ENCODE measurements around the gene PSEN1.

DNA sequence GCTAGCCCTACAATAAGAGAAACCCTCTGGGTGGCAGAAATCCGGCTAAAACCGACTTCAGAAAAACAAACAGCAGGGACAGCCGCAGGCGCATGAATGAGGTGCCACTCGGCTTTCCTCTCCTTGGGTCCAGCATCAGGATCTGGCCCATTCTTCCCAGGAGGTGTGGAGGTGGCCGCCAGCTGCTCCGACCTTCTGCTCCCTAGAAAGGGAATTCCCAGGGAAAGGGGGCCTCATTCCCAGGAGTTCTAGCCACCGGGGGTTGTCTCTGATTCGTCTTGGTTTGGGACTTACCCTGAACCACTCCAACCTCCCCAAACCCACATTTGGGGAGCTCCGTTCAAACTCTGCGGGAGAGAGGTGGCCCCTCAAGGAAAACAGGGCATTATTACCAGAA, 114.0 kb downstream of the PSEN1 start:
- no peak for TF ChIP-seq POLR2A (IDR thresholded peaks at IDR 0.05)
- TF ChIP-seq CTCF (IDR thresholded peaks at IDR 0.05 in 4 of 5, conservative IDR thresholded peaks at IDR 0.05 in 1 of 5), result no peak
